Adrenal gland (tissue), 12 donors: ENCODE results near the gene WDR1. TPM values are rescaled to one million over a fixed set of nuclear protein-coding genes. Genes with fewer than 3 reads are reported as not detected.

Experiments
- DNase-seq, 7 donors: peaks; one replicate each; pipeline ENCODE4 v3.0.0-alpha.2; 2019 to 2020
- H3K27ac ChIP-seq, 5 donors: fragments of 200-600 bp; sonication (generic) in 4 of 5; 1 replicate in 3 of 5; 2 replicates in 2 of 5; pipeline versions ENCODE4 v1.5.1 to v1.8.0; 2016 to 2020; ENCODE audit warnings: mild to moderate bottlenecking in 1 of 5
- H3K27me3 ChIP-seq: fragments of 200-600 bp; 2 replicates; pipeline ENCODE4 v1.8.0; 2021
- H3K36me3 ChIP-seq, 2 donors: fragments of 200-600 bp; replicated peaks in 1 of 2; 1 replicate in 1 of 2; 2 replicates in 1 of 2; pipeline versions ENCODE4 v1.5.1 to v1.8.0; 2018 to 2022
- H3K4me1 ChIP-seq, 2 donors: fragments of 200-600 bp; replicated peaks in 1 of 2; 1 replicate in 1 of 2; 2 replicates in 1 of 2; pipeline versions ENCODE4 v1.5.1 to v1.8.0; 2018 to 2021
- H3K4me3 ChIP-seq, 4 donors: fragments of 200-600 bp; sonication (generic) in 3 of 4; one replicate each; pipeline ENCODE4 v1.5.1; 2016 to 2018
- H3K9me3 ChIP-seq, 3 donors: fragments of 200-600 bp; sonication (generic) in 1 of 3; replicated peaks in 1 of 3; 1 replicate in 2 of 3; 2 replicates in 1 of 3; pipeline versions ENCODE4 v1.5.1 to v1.8.0; 2016 to 2021
- POLR2A ChIP-seq, 2 donors: fragments of 450-650 bp; IDR thresholded peaks; one replicate each; pipeline ENCODE4 v1.6.1; 2017; ENCODE audit warnings: antibody characterized with exemption in 2 of 2, mild to moderate bottlenecking in 2 of 2, moderate library complexity in 1 of 2
- WGBS, 4 donors: extraction: QIAGEN DNeasy Blood & Tissue Kit in 2 of 4; methylation state at CpG; one replicate each; pipeline versions ENCODE4 v1.1.5 to v1.1.7; 2013 to 2017; 5-methylcytosine and 5-hydroxymethylcytosine counted together
- intact Hi-C, 2 donors: fragments of 100-400 bp; cut with DNase I; formaldehyde crosslinking; loops; one replicate each; pipeline versions ENCODE4 v1.14.1 to v1.15.0; 2022 to 2023
- polyA plus RNA-seq, 3 donors: library from polyadenylated mRNA; stranded (reverse); fragments of 200-250 nt in 2 of 3; fragments of 350-450 nt in 1 of 3; fragmentation: Illumina TruSeq in 1 of 3; extraction: RNeasy Lipid Tissue Mini Kit (QIAGEN cat#74804) in 1 of 3; gene quantifications; one replicate each; pipeline ENCODE4 v1.2.3, GENCODE V29; 2013 to 2014
- total RNA-seq, 9 donors: library from RNA; depleted of rRNA in 4 of 9; stranded (reverse); fragments of >200 nt in 4 of 9; fragments of 120-200 nt in 1 of 9; fragmentation: NEBNext Ultra II Directional in 1 of 9; extraction: Animal tissue kit (Norgen Biotek cat#: 25700) in 1 of 9; gene quantifications; one replicate each; pipeline versions ENCODE4 v1.1.0 to v1.2.4, GENCODE V29; 2013 to 2023
- TF ChIP-seq, protein P1 (sequence below), 6 experiments: fragments of 450-650 bp in 4 of 6; fragments of 200-600 bp in 2 of 6; sonication (generic) in 1 of 6; IDR thresholded peaks; 1 replicate in 5 of 6; 2 replicates in 1 of 6; pipeline versions ENCODE4 v1.5.1 to v1.8.0; 2016 to 2021; ENCODE audit warnings: antibody characterized with exemption in 6 of 6, mild to moderate bottlenecking in 2 of 6, moderate library complexity in 1 of 6
- donor health status: healthy with polysubstance abuse.
- donor health status: Bipolar disorder and iron deficiency.
- donor health status: DM: yes; HTN: yes; CAD: no.
- donor health status: DM: no; HTN: no; CAD: no.
- donor health status: DM: no; HTN: no; CAD: no.
- donor health status: DM: yes; HTN: yes; CAD: no.

The WDR1 gene
- total and polyA plus RNA-seq, 12 donors, result 66.5 to 228 (median 143) TPM

DNA sequence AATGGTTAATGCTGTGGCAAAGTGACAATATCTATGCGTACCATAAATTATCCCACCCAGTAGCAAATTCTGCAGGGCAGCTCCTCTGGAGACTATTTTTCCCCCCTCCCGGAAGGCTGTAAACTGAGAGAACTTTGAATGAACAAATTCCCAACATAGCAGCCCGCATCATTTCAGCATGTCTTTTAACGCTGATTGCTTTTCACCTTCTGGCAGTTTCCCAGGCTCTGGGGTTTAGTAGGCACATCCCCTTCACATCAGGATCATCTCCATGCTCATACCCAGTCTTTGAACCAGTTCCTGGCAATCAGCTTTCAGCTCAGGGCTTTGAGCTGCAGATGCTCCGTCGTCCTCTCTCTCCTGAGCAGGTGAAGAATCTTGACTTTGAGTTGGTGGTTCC is 26.6 kb upstream of the WDR1 start:
- intact Hi-C loops, result no loop called here
- DNase-seq, result no peak
- H3K9me3 ChIP-seq, result no peaks in the 10 kb centered on the region

DNA sequence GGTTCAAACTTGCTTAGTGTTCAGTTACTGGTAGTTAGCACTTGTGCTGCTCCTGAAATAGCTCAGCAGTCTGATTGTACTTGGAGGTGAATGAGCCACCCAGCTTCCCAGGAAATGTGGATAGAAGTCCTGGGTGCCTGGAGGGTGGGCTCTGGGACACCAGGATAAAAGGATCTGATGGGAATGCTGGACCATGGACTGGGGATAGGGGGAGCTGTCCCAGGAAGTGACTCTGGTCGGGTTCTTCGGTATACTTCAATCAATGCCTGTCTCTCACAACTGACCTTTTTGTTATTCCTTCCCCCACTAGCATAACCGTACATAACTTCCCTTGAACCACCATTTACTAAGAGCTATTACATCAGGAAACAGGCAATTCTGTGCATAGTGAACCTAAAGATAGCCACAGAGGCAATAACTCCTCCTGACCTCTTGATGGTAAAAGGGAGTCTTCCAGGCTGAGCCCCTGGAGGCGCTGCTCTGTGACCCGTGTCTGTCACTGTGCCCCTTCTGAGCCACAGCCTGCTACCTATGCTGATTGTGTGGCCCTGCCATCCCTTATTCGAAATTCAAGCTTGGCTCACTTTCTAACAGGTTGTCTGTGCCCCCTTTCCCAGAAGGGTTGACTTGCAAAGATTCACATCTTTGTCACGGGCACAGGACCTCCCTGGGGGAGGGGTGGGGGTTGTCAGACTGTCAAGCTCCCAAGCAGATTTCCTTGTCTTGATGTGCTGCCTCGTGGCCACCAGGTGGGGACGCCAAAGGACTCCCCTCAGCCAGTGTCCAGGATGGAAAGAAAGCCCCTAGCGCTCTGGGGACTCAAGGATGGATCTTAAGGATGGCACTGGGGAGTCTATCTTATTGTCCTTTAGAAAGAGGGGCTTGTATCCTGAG is 24.5 kb upstream of the WDR1 start:
- Histone ChIP-seq H3K9me3 (no peaks in the 10 kb centered on the region), H3K4me3 (no peak overlapping the region), H3K27ac (no peak overlapping the region), H3K36me3 (no peaks in the 10 kb centered on the region), H3K27me3 (no peaks in the 10 kb centered on the region), H3K4me1 (no peaks in the 10 kb centered on the region)
- WGBS, 4 donors, result 41 to 49% (median 48%) methylated on average over 10 of the region's 10 CpGs
- intact Hi-C loops, result no loop called here
- no peak for DNase-seq
- TF ChIP-seq, protein P1, sequence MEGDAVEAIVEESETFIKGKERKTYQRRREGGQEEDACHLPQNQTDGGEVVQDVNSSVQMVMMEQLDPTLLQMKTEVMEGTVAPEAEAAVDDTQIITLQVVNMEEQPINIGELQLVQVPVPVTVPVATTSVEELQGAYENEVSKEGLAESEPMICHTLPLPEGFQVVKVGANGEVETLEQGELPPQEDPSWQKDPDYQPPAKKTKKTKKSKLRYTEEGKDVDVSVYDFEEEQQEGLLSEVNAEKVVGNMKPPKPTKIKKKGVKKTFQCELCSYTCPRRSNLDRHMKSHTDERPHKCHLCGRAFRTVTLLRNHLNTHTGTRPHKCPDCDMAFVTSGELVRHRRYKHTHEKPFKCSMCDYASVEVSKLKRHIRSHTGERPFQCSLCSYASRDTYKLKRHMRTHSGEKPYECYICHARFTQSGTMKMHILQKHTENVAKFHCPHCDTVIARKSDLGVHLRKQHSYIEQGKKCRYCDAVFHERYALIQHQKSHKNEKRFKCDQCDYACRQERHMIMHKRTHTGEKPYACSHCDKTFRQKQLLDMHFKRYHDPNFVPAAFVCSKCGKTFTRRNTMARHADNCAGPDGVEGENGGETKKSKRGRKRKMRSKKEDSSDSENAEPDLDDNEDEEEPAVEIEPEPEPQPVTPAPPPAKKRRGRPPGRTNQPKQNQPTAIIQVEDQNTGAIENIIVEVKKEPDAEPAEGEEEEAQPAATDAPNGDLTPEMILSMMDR (IDR thresholded peaks at IDR 0.05), result no peak
- TF ChIP-seq POLR2A (IDR thresholded peaks at IDR 0.05), result no peak

More for the DNA sequence above, 26.6 kb upstream of the WDR1 start:
- no peaks in the 10 kb centered on the region for H3K4me1 ChIP-seq
- H3K36me3 ChIP-seq, result no peaks in the 10 kb centered on the region
- H3K4me3 ChIP-seq, result no peak overlapping the region
- TF ChIP-seq, protein P1 (IDR thresholded peaks at IDR 0.05), result no peak
- H3K27ac ChIP-seq, result no peak overlapping the region
- no peaks in the 10 kb centered on the region for H3K27me3 ChIP-seq
- WGBS, 4 donors, result 82 to 89% (median 86%) methylated on average over 6 of the region's 6 CpGs

DNA sequence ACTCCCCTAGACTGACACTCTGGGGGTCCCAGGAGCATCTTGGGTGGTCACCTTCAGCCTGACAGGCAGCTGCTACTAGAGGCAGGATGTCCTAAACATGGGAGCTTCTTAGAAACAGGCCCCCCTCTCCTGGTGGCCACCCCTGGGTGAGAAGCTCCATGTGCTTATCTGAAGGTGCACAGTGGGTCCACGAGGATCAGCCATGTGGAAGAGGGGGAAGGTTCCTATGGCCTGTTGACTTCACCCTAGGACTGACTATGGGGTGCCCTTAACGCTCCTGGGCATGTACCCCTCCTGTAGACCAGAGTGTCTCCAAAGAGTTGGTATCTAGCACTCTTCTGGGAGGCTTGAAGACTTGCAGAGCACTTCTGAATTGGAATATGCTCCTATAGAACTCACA is 22.9 kb upstream of the WDR1 start:
- intact Hi-C loops, result no loop called here
- DNase-seq, result no peak
- Histone ChIP-seq H3K27ac (no peak overlapping the region), H3K4me3 (no peak overlapping the region), H3K9me3 (no peaks in the 10 kb centered on the region), H3K36me3 (no peaks in the 10 kb centered on the region), H3K27me3 (no peaks in the 10 kb centered on the region), H3K4me1 (no peaks in the 10 kb centered on the region)
- WGBS, 4 donors, result 20 to 84% (median 67%) methylated on average over 1 to 2 of the region's 2 CpGs; no CpG with 5 or more reads in 1 of the 4 donors
- TF ChIP-seq, protein P1 (IDR thresholded peaks at IDR 0.05), result no peak
- no peak for TF ChIP-seq POLR2A (IDR thresholded peaks at IDR 0.05)

DNA sequence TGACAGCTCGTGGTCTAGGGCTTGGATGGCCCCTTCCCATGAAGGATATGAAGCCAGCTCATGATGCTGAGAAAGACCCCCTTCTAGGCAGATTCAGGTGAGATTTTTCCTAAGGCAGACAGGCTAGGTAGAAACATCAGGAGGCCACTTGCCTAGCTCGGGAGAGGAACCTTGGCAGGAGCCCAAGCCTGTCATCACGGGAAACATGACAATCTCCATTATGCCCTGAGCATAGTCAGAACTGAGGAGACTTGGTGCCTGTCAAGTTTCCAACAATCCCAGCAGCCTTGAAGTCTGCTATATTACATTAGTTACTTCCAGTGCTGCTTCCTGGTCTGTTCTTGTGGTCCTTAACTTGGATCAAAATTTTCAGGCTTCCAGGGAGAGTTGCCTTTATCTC is 18.7 kb upstream of the WDR1 start:
- no peak for DNase-seq
- 36 to 46% (median 41%) methylated on average over 2 to 3 of the region's 3 CpGs for WGBS, 4 donors

More for the DNA sequence above, 18.7 kb upstream of the WDR1 start:
- H3K4me3 ChIP-seq, result no peak overlapping the region
- no peaks in the 10 kb centered on the region for H3K36me3 ChIP-seq
- H3K27ac ChIP-seq, result no peak overlapping the region
- H3K4me1 ChIP-seq, result no peaks in the 10 kb centered on the region
- no peaks in the 10 kb centered on the region for H3K27me3 ChIP-seq
- TF ChIP-seq, protein P1 (IDR thresholded peaks at IDR 0.05), result no peak
- no peak for TF ChIP-seq POLR2A (IDR thresholded peaks at IDR 0.05)
- H3K9me3 ChIP-seq, result no peaks in the 10 kb centered on the region
- intact Hi-C loops, result no loop called here
